H9 (cell line): ENCODE measurements around the gene PP2D1. TPM values are rescaled to one million over a fixed set of nuclear protein-coding genes. Genes with fewer than 3 reads are reported as not detected.

Experiments
- DNase-seq: peaks from one replicate; pipeline ENCODE4 v3.0.0-alpha.2; 2017
- H2AFZ ChIP-seq: one replicate; pipeline ENCODE4 v1.6.1; 2013; ENCODE audit warnings: mild to moderate bottlenecking, low read length, control low read depth, moderate library complexity
- H2AK5ac ChIP-seq: 2 replicates; pipeline ENCODE4 v1.6.1; 2013; ENCODE audit warnings: low read length, control low read depth, mixed read lengths; ENCODE audit not compliant: insufficient read length
- H2BK120ac ChIP-seq: one replicate; pipeline ENCODE4 v1.6.1; 2013; ENCODE audit warnings: low read depth, mild to moderate bottlenecking, low read length, control low read depth, inconsistent platforms; ENCODE audit not compliant: poor library complexity, severe bottlenecking
- H2BK12ac ChIP-seq: 2 replicates; pipeline ENCODE4 v1.6.1; 2013; ENCODE audit warnings: low read length, control low read depth, mixed read lengths, low read depth; ENCODE audit not compliant: insufficient read length
- H2BK15ac ChIP-seq: 2 replicates; pipeline ENCODE4 v1.6.1; 2013; ENCODE audit warnings: low read depth, low read length, control low read depth
- H2BK20ac ChIP-seq: one replicate; pipeline ENCODE4 v1.6.1; 2013; ENCODE audit warnings: low read depth, mild to moderate bottlenecking, low read length, control low read depth, inconsistent platforms; ENCODE audit not compliant: poor library complexity, severe bottlenecking
- H2BK5ac ChIP-seq: 2 replicates; pipeline ENCODE4 v1.6.1; 2013; ENCODE audit warnings: low read length, control low read depth, mixed read lengths; ENCODE audit not compliant: insufficient read length
- H3K14ac ChIP-seq: 2 replicates; pipeline ENCODE4 v1.6.1; 2013; ENCODE audit warnings: low read length, control low read depth; ENCODE audit not compliant: insufficient read depth
- H3K18ac ChIP-seq: 2 replicates; pipeline ENCODE4 v1.6.1; 2013; ENCODE audit warnings: low read depth, mild to moderate bottlenecking, mixed read lengths, low read length, control low read depth; ENCODE audit not compliant: insufficient read length
- H3K23ac ChIP-seq: 2 replicates; pipeline ENCODE4 v1.6.1; 2013; ENCODE audit warnings: low read length, control low read depth, mixed read lengths, low read depth; ENCODE audit not compliant: insufficient read length
- H3K23me2 ChIP-seq: 2 replicates; pipeline ENCODE4 v1.6.1; 2013; ENCODE audit warnings: low read depth, mild to moderate bottlenecking, mixed read lengths, low read length, control low read depth; ENCODE audit not compliant: insufficient read length, poor library complexity, severe bottlenecking
- H3K27ac ChIP-seq: 2 replicates; pipeline ENCODE4 v1.5.1; 2013; ENCODE audit warnings: low read length, control low read depth, mixed read lengths, low read depth; ENCODE audit not compliant: insufficient read length
- H3K27me3 ChIP-seq: 2 replicates; pipeline ENCODE4 v1.6.1; 2013; ENCODE audit warnings: low read length, control low read depth, inconsistent platforms; ENCODE audit not compliant: insufficient read depth
- H3K4ac ChIP-seq: 2 replicates; pipeline ENCODE4 v1.6.1; 2013; ENCODE audit warnings: low read depth, mild to moderate bottlenecking, control low read depth, inconsistent platforms, low read length, moderate library complexity
- H3K4me1 ChIP-seq: 2 replicates; pipeline ENCODE4 v1.6.1; 2013; ENCODE audit warnings: low read length, control low read depth, inconsistent platforms; ENCODE audit not compliant: insufficient read depth
- H3K4me2 ChIP-seq: 2 replicates; pipeline ENCODE4 v1.6.1; 2013; ENCODE audit warnings: low read length, control low read depth, mixed read lengths; ENCODE audit not compliant: insufficient read length, insufficient read depth
- H3K56ac ChIP-seq: 2 replicates; pipeline ENCODE4 v1.6.1; 2013; ENCODE audit warnings: low read depth, mild to moderate bottlenecking, mixed read lengths, low read length, control low read depth; ENCODE audit not compliant: insufficient read length
- H3K79me1 ChIP-seq: 2 replicates; pipeline ENCODE4 v1.6.1; 2013; ENCODE audit warnings: low read depth, mild to moderate bottlenecking, moderate library complexity, low read length, control low read depth, inconsistent platforms; ENCODE audit not compliant: insufficient read depth, poor library complexity, severe bottlenecking
- H3K79me2 ChIP-seq: 2 replicates; pipeline ENCODE4 v1.6.1; 2013; ENCODE audit warnings: low read length, control low read depth, inconsistent platforms; ENCODE audit not compliant: insufficient read depth
- H3K9ac ChIP-seq: 2 replicates; pipeline ENCODE4 v1.6.1; 2013; ENCODE audit warnings: low read length, control low read depth, mixed read lengths; ENCODE audit not compliant: insufficient read length; ENCODE audit errors: extremely low read depth
- H3K9me3 ChIP-seq: one replicate; pipeline ENCODE4 v1.6.1; 2013; ENCODE audit warnings: low read depth, low read length, inconsistent platforms; ENCODE audit not compliant: control insufficient read depth
- H3T11ph ChIP-seq: one replicate; pipeline ENCODE4 v1.6.1; 2013; ENCODE audit warnings: mild to moderate bottlenecking, low read length, control low read depth, inconsistent platforms
- H4K20me1 ChIP-seq: one replicate; pipeline ENCODE4 v1.6.1; 2013; ENCODE audit not compliant: control insufficient read depth, insufficient read length, insufficient read depth
- H4K5ac ChIP-seq: 2 replicates; pipeline ENCODE4 v1.6.1; 2013; ENCODE audit warnings: low read depth, mild to moderate bottlenecking, mixed read lengths, low read length, control low read depth; ENCODE audit not compliant: insufficient read length
- H4K8ac ChIP-seq: replicated peaks from 2 replicates; pipeline ENCODE4 v1.6.1; 2013; ENCODE audit warnings: low read length, control low read depth, mixed read lengths, low read depth; ENCODE audit not compliant: insufficient read length
- H4K91ac ChIP-seq: 2 replicates; pipeline ENCODE4 v1.6.1; 2013; ENCODE audit warnings: low read depth, mild to moderate bottlenecking, moderate library complexity, mixed read lengths, low read length, control low read depth; ENCODE audit not compliant: insufficient read length
- H3K27ac Mint-ChIP-seq, 3 experiments: 2 replicates in 2 of 3; 3 replicates in 1 of 3; pipeline ENCODE4 v1.8.0; 2020 to 2021; ENCODE audit warnings: mixed read lengths in 3 of 3, mild to moderate bottlenecking in 1 of 3, moderate library complexity in 1 of 3
- H3K27me3 Mint-ChIP-seq: 2 replicates; pipeline ENCODE4 v1.8.0; 2021; ENCODE audit warnings: low read depth, mild to moderate bottlenecking, moderate library complexity, mixed read lengths
- H3K36me3 Mint-ChIP-seq, 3 experiments: 2 replicates in 2 of 3; 3 replicates in 1 of 3; pipeline ENCODE4 v1.8.0; 2020 to 2021; ENCODE audit warnings: low read depth in 3 of 3, mixed read lengths in 3 of 3; ENCODE audit not compliant: insufficient read depth in 1 of 3
- H3K4me1 Mint-ChIP-seq, 2 experiments: 2 replicates each; pipeline ENCODE4 v1.8.0; 2020; ENCODE audit warnings: mixed read lengths in 2 of 2
- H3K4me3 Mint-ChIP-seq, 2 experiments: 2 replicates in 1 of 2; 3 replicates in 1 of 2; pipeline ENCODE4 v1.8.0; 2020 to 2021; ENCODE audit warnings: mild to moderate bottlenecking in 2 of 2, mixed read lengths in 2 of 2, moderate library complexity in 1 of 2
- H3K9me3 Mint-ChIP-seq, 2 experiments: 2 replicates in 1 of 2; 3 replicates in 1 of 2; pipeline ENCODE4 v1.8.0; 2020; ENCODE audit warnings: mild to moderate bottlenecking in 2 of 2, mixed read lengths in 2 of 2, moderate library complexity in 1 of 2
- WGBS: extraction: QIAGEN DNeasy Blood & Tissue Kit; methylation state at CpG from one replicate; pipeline ENCODE4 v1.1.7; 2013; ENCODE audit warnings: missing lambda C conversion rate, low lambda C conversion rate, mixed read lengths; ENCODE audit not compliant: insufficient read length; ENCODE audit errors: extremely low coverage; 5-methylcytosine and 5-hydroxymethylcytosine counted together
- total RNA-seq: library from RNA; stranded (reverse); gene quantifications from 2 replicates; pipeline ENCODE4 v1.2.1, GENCODE V29; 2021
- TF ChIP-seq, protein P1 (sequence below): fragments of 200-600 bp; sonication (generic); conservative IDR thresholded peaks from 3 replicates; pipeline ENCODE4 v1.8.0; 2021; ENCODE audit warnings: antibody characterized with exemption, mild to moderate bottlenecking

The PP2D1 gene
- total RNA-seq, 1 experiment from 2014 or later = not detected

DNA sequence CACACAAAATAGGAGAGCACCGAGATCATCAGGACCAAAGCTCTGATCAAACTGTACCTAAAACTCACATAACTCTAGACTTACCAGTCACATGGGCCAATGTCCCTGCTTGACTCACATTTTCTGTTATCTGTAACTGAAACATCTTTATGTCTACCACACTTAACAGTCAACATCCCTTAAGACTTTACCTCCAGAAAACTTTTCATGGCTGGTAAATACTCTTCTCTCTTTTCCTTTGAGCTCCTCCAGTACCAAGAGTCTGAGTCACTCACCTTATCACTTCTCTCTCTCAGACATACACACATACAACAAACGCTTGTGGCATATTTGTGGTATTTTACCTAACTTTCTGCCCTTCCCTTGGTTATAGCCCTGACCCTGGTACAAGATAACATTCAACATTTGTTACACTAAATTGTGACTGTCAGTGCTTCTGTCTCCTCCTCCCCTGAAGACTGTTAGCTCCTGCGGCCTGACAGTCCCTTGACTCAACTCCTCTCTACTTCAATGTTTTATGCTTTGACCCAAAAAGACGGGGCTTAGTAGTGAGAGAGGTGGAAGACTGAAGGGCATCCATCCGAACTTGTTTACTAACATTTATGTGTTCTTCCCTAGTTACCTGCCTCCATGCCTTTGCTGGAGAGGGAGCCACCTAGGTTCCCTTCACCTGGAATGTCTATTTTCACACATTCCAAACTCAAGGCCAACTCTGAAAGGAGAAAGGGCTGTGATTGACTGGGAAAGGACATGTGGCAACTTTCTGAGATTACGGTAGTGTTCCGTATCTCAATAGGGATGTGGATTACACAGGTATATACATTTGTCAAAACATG is 74.4 kb downstream of the PP2D1 start:
- Histone ChIP-seq H2BK120ac (no peak overlapping the region), H3K27ac (no peak overlapping the region), H3K18ac (no peak overlapping the region), H3T11ph (no peak overlapping the region), H3K4ac (no peak overlapping the region), H3K9me3 (no peaks in the 10 kb centered on the region), H4K20me1 (no peaks in the 10 kb centered on the region), H3K79me1 (no peaks in the 10 kb centered on the region), H3K4me1 (no peaks in the 10 kb centered on the region; the same call in 1 of the 2 replicates), H2AK5ac (no peak overlapping the region), H3K23me2 (no peaks in the 10 kb centered on the region), H2BK12ac (no peak overlapping the region), H3K27me3 (no peaks in the 10 kb centered on the region), H2BK5ac (no peak overlapping the region), H4K8ac (no peak overlapping the region), H2BK15ac (no peak overlapping the region), H4K5ac (no peak overlapping the region), H3K56ac (no peak overlapping the region), H2AFZ (no peak overlapping the region), H3K9ac (no peak overlapping the region), H3K4me2 (no peak overlapping the region), H4K91ac (no peak overlapping the region), H3K14ac (no peak overlapping the region), H2BK20ac (no peak overlapping the region), H3K79me2 (no peaks in the 10 kb centered on the region), H3K23ac (no peak overlapping the region)
- H3K4me1 Mint-ChIP-seq = peaks cover 9 to 10% of the 10 kb centered on the region in 2 experiments
- DNase-seq = no peak
- peaks cover 0 to 6% (median 0%) of the 10 kb centered on the region in 3 experiments; a peak in 4 of 7 replicates for H3K36me3 Mint-ChIP-seq
- H3K27me3 Mint-ChIP-seq = peaks cover 3% of the 10 kb centered on the region; the same call in 1 of the 2 replicates
- TF ChIP-seq, protein P1, sequence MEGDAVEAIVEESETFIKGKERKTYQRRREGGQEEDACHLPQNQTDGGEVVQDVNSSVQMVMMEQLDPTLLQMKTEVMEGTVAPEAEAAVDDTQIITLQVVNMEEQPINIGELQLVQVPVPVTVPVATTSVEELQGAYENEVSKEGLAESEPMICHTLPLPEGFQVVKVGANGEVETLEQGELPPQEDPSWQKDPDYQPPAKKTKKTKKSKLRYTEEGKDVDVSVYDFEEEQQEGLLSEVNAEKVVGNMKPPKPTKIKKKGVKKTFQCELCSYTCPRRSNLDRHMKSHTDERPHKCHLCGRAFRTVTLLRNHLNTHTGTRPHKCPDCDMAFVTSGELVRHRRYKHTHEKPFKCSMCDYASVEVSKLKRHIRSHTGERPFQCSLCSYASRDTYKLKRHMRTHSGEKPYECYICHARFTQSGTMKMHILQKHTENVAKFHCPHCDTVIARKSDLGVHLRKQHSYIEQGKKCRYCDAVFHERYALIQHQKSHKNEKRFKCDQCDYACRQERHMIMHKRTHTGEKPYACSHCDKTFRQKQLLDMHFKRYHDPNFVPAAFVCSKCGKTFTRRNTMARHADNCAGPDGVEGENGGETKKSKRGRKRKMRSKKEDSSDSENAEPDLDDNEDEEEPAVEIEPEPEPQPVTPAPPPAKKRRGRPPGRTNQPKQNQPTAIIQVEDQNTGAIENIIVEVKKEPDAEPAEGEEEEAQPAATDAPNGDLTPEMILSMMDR = no peak
- H3K27ac Mint-ChIP-seq = no peak overlapping the region
- WGBS = no CpG with 5 or more reads among the region's 7 CpGs
- H3K9me3 Mint-ChIP-seq = peaks cover 5 to 11% of the 10 kb centered on the region in 2 experiments; a peak in 4 of 5 replicates
- H3K4me3 Mint-ChIP-seq = no peak overlapping the region

Other genes starting within 250 kb of the PP2D1 start
- 1.6 and 1.9 TPM in 2 replicates for gene EFHB, start 78.0 kb downstream of the PP2D1 start, total RNA-seq
- 84.8 and 85.2 TPM in 2 replicates for gene RAB5A, start 65.2 kb downstream of the PP2D1 start, total RNA-seq
- gene KAT2B, start 28.2 kb upstream of the PP2D1 start, total RNA-seq = 5.7 and 6.3 TPM in 2 replicates
- gene SGO1, start 173.9 kb upstream of the PP2D1 start, total RNA-seq = 28.1 and 30.7 TPM in 2 replicates